Keratinocyte (primary cell): Measurements from ENCODE around the gene RIT2.

Source experiments
- EZH2 ChIP-seq: IDR thresholded peaks from one replicate; pipeline ENCODE4 v1.6.1; 2012; ENCODE audit warnings: inconsistent platforms, mild to moderate bottlenecking, low read length, moderate library complexity
- TF ChIP-seq, protein P1 (sequence below), 3 experiments: IDR thresholded peaks in 1 of 3; conservative IDR thresholded peaks in 1 of 3; optimal IDR thresholded peaks in 1 of 3; 2 replicates in 2 of 3; 3 replicates in 1 of 3; pipeline versions ENCODE3 to v1.5.1; 2011; ENCODE audit warnings: low read length in 3 of 3, mild to moderate bottlenecking in 3 of 3, moderate library complexity in 2 of 3, control low read depth in 1 of 3, inconsistent platforms in 1 of 3; ENCODE audit not compliant: insufficient read depth in 2 of 3; ENCODE audit errors: extremely low read depth in 1 of 3

DNA sequence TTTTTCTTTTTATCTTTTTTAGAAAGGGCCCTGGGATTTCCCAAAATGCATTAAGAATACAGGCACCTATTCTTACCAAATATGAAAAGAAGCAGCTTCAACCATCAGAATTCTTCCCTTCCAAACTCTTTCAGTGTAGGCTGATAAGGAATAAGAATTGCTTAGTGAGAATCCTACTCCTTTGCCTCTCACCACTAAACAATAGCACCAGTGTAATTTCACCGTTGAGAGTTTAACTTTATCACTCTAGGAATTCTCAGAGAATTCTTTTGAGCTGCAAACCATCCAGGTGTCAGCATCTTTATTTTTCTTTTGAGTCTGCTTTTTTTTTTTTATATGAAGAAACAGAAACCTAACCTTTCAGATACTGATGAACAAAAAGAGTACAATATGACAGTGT lies 194.9 kb downstream of the RIT2 start:
- no peak for TF ChIP-seq EZH2
- TF ChIP-seq, protein P1, sequence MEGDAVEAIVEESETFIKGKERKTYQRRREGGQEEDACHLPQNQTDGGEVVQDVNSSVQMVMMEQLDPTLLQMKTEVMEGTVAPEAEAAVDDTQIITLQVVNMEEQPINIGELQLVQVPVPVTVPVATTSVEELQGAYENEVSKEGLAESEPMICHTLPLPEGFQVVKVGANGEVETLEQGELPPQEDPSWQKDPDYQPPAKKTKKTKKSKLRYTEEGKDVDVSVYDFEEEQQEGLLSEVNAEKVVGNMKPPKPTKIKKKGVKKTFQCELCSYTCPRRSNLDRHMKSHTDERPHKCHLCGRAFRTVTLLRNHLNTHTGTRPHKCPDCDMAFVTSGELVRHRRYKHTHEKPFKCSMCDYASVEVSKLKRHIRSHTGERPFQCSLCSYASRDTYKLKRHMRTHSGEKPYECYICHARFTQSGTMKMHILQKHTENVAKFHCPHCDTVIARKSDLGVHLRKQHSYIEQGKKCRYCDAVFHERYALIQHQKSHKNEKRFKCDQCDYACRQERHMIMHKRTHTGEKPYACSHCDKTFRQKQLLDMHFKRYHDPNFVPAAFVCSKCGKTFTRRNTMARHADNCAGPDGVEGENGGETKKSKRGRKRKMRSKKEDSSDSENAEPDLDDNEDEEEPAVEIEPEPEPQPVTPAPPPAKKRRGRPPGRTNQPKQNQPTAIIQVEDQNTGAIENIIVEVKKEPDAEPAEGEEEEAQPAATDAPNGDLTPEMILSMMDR (optimal IDR thresholded peaks at IDR 0.05 in 1 of 3, IDR thresholded peaks at IDR 0.05 in 1 of 3, conservative IDR thresholded peaks at IDR 0.05 in 1 of 3; ENCODE audit: extremely low read depth in 1 of 3, insufficient read depth in 2 of 3, low read length in 3 of 3): no peak
